Neural cell (in vitro differentiated cells): ENCODE results near the gene ADARB2. TPM values are rescaled to one million over a fixed set of nuclear protein-coding genes. Genes with fewer than 3 reads are reported as not detected.

Experiments
- H2AFZ ChIP-seq: fragments of 200-600, 300-800 bp; sonication (generic), shearing (Covaris generic); 2 replicates; pipeline ENCODE4 v1.6.0; 2014; ENCODE audit warnings: low read depth, mild to moderate bottlenecking, antibody characterized with exemption, low read length, moderate library complexity
- H3F3A ChIP-seq: fragments of 200-600 bp; shearing (Covaris generic); 2 replicates; pipeline ENCODE4 v1.6.1; 2016; ENCODE audit warnings: mild to moderate bottlenecking, moderate library complexity, mixed read lengths, antibody characterized with exemption, low read length; ENCODE audit not compliant: insufficient read depth, poor library complexity, severe bottlenecking
- H3K27ac ChIP-seq: fragments of 200-600, 300-800 bp; sonication (generic), shearing (Covaris generic); 2 replicates; pipeline ENCODE4 v1.5.1; 2014; ENCODE audit warnings: mild to moderate bottlenecking, low read length, moderate library complexity
- H3K27me3 ChIP-seq: fragments of 300-800, 200-600 bp; sonication (generic), shearing (Covaris generic); 2 replicates; pipeline ENCODE4 v1.6.0; 2014; ENCODE audit warnings: mild to moderate bottlenecking, low read depth, low read length, moderate library complexity; ENCODE audit not compliant: insufficient read depth
- H3K36me3 ChIP-seq: fragments of 300-800, 200-600 bp; sonication (generic), shearing (Covaris generic); 2 replicates; pipeline ENCODE4 v1.5.1; 2014; ENCODE audit warnings: mild to moderate bottlenecking, antibody characterized with exemption, low read length, moderate library complexity; ENCODE audit not compliant: insufficient read depth
- H3K4me2 ChIP-seq: fragments of 300-800, 200-600 bp; sonication (generic), shearing (Covaris generic); 2 replicates; pipeline ENCODE4 v1.6.0; 2014; ENCODE audit warnings: mild to moderate bottlenecking, low read length
- H3K4me3 ChIP-seq: fragments of 300-800, 200-600 bp; sonication (generic), shearing (Covaris generic); 2 replicates; pipeline ENCODE4 v1.5.1; 2014; ENCODE audit warnings: mild to moderate bottlenecking, low read length, moderate library complexity
- H3K79me2 ChIP-seq: fragments of 200-600 bp; shearing (Covaris generic); replicated peaks from 2 replicates; pipeline ENCODE4 v1.6.0; 2014; ENCODE audit warnings: mild to moderate bottlenecking, low read length, moderate library complexity; ENCODE audit not compliant: insufficient read depth
- H3K9ac ChIP-seq: fragments of 300-800, 200-600 bp; sonication (generic), shearing (Covaris generic); 2 replicates; pipeline ENCODE4 v1.6.1; 2016; ENCODE audit warnings: mild to moderate bottlenecking, low read length, mixed read lengths
- H3K9me2 ChIP-seq: fragments of 200-600 bp; shearing (Covaris generic); 2 replicates; pipeline ENCODE4 v1.6.1; 2016; ENCODE audit warnings: mild to moderate bottlenecking, low read length, mixed read lengths; ENCODE audit not compliant: insufficient read depth
- H3K9me3 ChIP-seq: fragments of 200-600, 300-800 bp; sonication (generic), shearing (Covaris generic); 2 replicates; pipeline ENCODE4 v1.6.1; 2016; ENCODE audit warnings: mild to moderate bottlenecking, mixed run types, low read length, moderate library complexity, mixed read lengths
- H4K20me1 ChIP-seq: fragments of 200-600 bp; shearing (Covaris generic); 2 replicates; pipeline ENCODE4 v1.6.1; 2016; ENCODE audit warnings: mild to moderate bottlenecking, mixed run types; ENCODE audit not compliant: insufficient read depth
- CTCF ChIP-seq: fragments of 450-650 bp; IDR thresholded peaks from 2 replicates; pipeline ENCODE4 v1.5.1; 2014; ENCODE audit warnings: antibody characterized with exemption, mild to moderate bottlenecking, moderate library complexity; ENCODE audit not compliant: poor library complexity, severe bottlenecking
- EP300 ChIP-seq: fragments of 450-650 bp; conservative IDR thresholded peaks from 2 replicates; pipeline ENCODE4 v1.6.1; 2014; ENCODE audit warnings: antibody characterized with exemption, mild to moderate bottlenecking, moderate library complexity; ENCODE audit not compliant: poor library complexity, severe bottlenecking
- EZH2 ChIP-seq: fragments of 200-600, 300-800 bp; shearing (Covaris generic), sonication (generic); IDR thresholded peaks from 2 replicates; pipeline ENCODE4 v1.6.1; 2014; ENCODE audit warnings: antibody characterized with exemption, low read length, borderline replicate concordance, mild to moderate bottlenecking; ENCODE audit not compliant: insufficient read depth, poor library complexity, severe bottlenecking
- MXI1 ChIP-seq: fragments of 450-650 bp; conservative IDR thresholded peaks from 2 replicates; pipeline ENCODE4 v1.6.1; 2014; ENCODE audit warnings: antibody characterized with exemption, mild to moderate bottlenecking; ENCODE audit not compliant: poor library complexity, severe bottlenecking
- POLR2AphosphoS5 ChIP-seq: IDR thresholded peaks from 2 replicates; pipeline ENCODE4 v1.6.1; 2012
- RAD21 ChIP-seq: fragments of 450-650 bp; conservative IDR thresholded peaks from 2 replicates; pipeline ENCODE4 v1.6.1; 2014; ENCODE audit warnings: antibody characterized with exemption, mild to moderate bottlenecking, moderate library complexity
- REST ChIP-seq: IDR thresholded peaks from 2 replicates; pipeline ENCODE4 v1.6.1; 2012; ENCODE audit warnings: borderline replicate concordance
- SMC3 ChIP-seq: fragments of 450-650 bp; conservative IDR thresholded peaks from 2 replicates; pipeline ENCODE4 v1.6.1; 2014; ENCODE audit warnings: antibody characterized with exemption, mild to moderate bottlenecking, moderate library complexity; ENCODE audit not compliant: poor library complexity
- TAF1 ChIP-seq: IDR thresholded peaks from 2 replicates; pipeline ENCODE4 v1.6.1; 2012; ENCODE audit warnings: low read depth
- polyA plus RNA-seq: library from polyadenylated mRNA; depleted of rRNA; stranded (reverse); fragments of >200 nt; gene quantifications from 2 replicates; pipeline ENCODE4 v1.2.3, GENCODE V29; 2014

ADARB2 gene
- polyA plus RNA-seq, 1 donor from 2014 or later: 3.6 TPM

DNA sequence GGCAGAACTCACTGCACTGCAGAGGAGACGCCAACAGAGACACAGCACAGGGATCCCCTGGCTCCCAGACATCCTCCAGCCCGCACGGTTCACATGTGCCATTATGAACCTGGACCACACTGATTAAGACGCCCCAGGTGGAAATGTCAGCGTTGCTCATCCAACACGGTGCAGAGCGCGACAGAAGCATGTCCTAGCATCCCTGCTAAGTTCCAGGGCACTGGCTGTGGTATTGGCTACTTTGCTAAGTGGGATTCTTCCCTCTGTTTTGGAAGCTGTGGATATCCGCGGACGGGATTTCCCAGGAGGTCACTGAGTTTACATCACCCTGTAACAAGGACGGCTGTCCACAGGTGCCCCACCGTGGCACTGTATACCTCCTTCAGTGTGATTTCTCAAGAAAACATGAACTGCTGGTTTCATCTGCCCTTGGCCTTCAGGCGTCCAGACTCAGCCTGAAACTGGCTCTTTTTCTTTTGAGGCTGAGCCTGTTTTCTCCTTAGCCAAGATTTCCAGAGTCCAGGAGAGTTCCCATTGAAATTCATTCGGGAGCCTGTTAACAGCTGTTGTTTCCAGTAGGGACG lies 357.1 kb downstream of the ADARB2 start:
- Histone ChIP-seq H2AFZ (no peak overlapping the region), H3F3A (no peaks in the 10 kb centered on the region), H3K27me3 (no peaks in the 10 kb centered on the region), H3K9me2 (no peaks in the 10 kb centered on the region), H3K27ac (no peak overlapping the region), H3K79me2 (no peaks in the 10 kb centered on the region), H3K4me2 (no peak overlapping the region), H3K36me3 (no peaks in the 10 kb centered on the region), H3K9ac (no peak overlapping the region), H3K9me3 (no peaks in the 10 kb centered on the region), H3K4me3 (no peak overlapping the region), H4K20me1 (no peaks in the 10 kb centered on the region)
- TF ChIP-seq POLR2AphosphoS5 (no peak), CTCF (no peak), RAD21 (no peak), REST (no peak), EP300 (no peak), TAF1 (no peak), EZH2 (no peak), SMC3 (no peak), MXI1 (no peak)

DNA sequence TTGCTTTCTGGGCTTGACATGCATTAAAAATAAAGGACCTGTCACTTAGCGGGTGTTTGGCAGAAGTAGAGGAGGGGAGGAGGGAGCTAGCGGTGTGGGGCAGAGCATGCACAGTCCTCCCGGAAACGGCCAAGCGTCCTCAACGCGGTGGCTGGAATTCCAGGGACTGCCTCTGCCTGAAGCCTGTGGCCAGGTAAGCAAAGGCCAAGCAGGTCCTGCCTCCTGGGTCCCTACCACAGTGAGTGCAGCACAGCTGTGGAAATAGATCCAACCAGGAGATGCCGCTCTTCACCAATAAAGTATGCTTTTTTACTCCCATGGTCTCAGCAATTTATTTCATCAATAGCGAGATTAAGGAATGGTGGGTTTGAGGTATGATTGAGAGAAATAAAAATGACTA lies 357.7 kb downstream of the ADARB2 start:
- no peak overlapping the region for H3K4me2 ChIP-seq
- no peaks in the 10 kb centered on the region for H3K79me2 ChIP-seq
- no peaks in the 10 kb centered on the region for H3F3A ChIP-seq
- H4K20me1 ChIP-seq: no peaks in the 10 kb centered on the region
- H2AFZ ChIP-seq: no peak overlapping the region
- H3K9me3 ChIP-seq: no peaks in the 10 kb centered on the region
- H3K9ac ChIP-seq: no peak overlapping the region
- H3K27me3 ChIP-seq: no peaks in the 10 kb centered on the region
- H3K36me3 ChIP-seq: no peaks in the 10 kb centered on the region
- TF ChIP-seq CTCF (peak; percentile 53), EP300 (no peak), RAD21 (peak; percentile 54), SMC3 (peak; percentile 49)
- no peak overlapping the region for H3K4me3 ChIP-seq
- no peak overlapping the region for H3K27ac ChIP-seq
- no peaks in the 10 kb centered on the region for H3K9me2 ChIP-seq
